ENCODE results near the gene TCEA3.

TCEA3 gene

DNA sequence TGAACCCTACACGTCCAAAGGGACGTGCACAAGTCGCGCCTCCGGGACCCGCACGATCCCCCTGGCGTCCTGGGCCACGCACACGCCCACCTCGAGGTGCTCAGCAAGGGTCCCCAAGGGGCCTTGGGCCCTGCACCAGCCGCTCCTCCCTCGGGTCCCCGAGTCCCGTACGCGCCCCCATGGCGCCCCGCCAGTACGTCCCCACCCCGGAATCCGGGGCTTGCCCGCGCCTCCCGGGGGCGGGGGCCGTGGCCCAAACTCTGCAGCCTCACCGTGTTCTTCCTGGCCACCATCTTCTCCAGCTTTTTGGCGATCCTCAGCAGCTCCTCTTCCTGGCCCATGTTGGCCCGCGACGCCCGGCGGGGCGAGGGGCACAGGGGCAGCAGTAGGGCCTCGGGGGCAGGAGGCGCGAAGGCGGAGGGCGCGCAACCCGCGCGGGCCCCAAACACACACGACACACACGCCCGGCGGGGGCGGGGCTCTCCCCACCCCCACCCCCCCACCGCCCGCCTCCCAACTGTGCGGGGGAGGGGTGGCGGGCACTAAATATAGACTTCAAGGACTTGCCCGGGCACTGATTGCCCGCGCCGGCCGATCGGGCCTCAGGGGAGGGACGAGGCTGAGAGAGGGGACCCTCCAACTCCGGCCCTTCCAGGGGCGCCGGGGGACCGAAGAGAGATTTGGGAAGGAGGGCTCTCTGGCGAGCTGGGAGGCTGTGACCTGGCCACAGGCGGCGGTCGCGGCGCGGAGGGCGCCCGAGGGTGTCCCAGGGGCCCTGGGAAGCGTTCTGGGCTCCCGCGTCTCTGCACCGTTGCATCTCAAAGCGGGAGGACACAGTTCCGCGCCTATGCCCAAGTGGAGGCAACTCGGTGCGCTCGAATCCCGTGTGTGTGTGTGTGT is at the start of gene TCEA3:
TCEA3 (minus strand) TSS at position 456 of the 900 bp plus-strand sequence; CDS start at position 341, 115 bp downstream.
- DNase-seq = peak; percentile 33 to 41

DNA sequence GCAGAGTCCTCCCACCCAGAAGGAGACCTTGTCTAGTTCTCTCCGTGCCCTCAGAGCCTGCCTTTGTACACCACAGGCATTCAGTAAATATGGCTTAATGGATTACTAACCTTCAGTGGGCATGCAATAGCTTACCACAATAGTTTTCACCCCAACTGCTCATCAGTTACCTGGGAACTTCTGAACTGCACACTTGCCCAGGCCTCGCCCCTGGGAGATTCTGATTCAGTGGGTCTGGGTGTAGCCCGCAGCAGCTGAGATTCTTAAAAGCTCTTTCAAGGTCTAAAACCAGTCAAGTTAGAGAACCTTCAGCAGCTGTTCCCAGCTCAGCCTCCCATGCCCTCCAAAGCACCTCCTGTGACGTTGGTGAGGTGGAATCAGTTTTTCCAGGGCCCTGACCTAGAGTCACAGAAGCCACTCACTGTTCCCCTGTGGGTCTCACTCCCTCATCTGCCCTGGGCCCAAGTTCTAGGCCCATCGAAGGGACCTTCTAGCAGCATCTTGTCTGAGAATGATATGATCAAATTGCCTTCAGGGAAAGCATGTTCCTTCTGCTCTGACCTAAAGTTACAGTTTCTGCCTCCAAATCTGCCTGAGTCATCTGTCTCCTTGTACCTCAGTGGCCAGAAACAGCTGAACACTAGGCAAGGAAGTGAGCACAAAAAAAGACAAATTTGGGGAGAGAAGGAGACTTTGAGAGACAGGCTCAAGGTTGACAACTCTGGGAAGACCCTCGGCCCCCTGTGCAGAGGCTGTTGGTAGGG is 48.7 kb upstream of the TCEA3 start:
- no peak for DNase-seq

DNA sequence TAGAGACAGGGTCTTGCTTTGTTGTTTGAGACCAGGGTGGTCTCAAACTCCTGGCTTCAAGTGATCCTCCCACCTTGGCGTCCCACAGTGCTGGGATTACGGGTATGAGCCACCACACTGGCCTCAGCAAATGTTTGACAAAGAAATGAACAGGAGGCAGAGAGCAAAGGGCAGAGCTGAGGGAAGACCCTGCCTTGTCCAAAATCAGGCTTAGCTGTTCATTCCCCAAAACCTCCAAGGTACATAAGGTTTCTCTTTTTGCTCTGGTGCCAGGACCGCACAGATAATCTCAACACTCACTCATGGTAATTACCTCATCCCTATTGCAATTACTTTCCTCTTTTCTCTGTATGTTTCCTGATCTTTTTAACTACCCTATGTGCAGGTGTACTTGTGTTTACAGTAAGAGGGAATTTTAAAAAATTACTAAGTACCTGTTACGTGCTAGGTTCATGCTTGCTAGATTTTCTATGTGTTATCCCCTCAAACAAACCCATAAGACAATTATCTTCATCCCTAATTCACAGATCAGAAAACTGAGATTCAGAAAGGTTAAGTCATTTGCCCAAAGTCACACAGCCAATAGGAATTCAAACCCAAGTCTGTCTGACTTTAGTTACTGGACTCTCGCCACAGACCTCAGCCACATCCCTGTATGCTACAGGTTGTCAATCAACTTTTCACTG is 47.9 kb upstream of the TCEA3 start:
- no peak for DNase-seq

DNA sequence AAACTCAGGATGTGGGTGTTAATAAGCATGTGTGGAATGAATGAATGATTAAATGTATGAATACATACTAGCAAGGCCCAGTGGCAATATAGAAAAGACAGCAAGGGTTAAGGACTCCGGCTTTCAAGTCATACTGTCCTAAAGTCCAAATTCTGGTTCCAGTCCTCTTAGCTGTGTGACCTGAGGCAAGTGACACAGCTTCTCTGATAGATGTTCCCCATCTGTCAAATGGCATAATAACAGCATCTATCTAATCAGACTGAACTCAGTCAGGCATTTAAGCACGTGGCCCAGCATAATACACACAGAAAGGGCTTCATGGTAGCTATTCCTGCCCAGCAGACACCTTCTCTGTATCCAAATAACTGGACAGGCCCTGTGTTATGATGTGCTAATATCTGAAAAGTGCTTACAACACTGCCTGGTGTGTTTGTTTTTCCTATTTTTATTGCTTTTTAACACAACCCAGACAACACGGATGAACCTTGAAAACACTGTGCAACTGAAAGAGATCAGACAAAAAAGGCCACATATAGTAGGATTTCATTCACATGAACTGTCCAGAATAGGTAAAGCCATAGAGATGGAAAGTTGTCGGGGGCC is 47.0 kb upstream of the TCEA3 start:
- DNase-seq = no peak

DNA sequence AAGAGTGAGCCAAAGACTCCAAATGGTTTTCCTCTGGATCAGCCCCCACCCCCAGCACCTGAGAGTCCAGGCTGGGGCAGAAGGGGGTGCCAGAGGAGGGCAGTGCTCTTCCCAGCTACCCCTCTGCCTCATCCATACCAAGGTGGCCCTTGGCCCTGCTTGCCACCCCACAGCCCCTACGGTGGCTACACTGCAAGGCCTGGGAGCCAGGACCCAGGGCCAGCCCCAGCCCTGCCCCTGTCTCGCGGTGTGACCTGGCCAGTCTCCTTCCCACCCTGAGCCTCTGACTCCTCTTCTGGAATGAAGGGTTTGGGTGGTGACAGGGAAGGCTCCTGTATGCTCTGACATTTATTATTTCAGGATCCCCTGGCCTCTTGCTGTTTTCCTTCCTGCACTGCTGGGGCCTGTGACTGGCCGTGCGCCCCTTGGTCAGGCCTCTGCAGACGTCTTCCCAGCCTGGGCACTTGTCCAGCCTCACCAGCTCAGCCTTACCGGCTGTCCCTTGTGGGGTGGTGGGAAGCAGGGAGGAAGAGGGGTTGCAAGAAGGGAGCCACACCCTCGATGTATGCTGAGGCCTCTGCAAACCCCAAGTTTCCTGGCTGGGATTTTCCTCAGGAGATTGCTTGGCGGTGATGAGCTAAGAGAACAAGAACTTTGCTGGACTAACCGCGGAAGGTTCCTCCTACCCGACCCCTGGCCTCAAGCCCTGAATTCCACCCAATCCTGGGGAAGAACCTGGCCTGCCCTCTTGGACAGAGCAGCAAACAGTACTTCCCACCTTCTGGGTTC is 45.9 kb upstream of the TCEA3 start:
- DNase-seq = no peak

DNA sequence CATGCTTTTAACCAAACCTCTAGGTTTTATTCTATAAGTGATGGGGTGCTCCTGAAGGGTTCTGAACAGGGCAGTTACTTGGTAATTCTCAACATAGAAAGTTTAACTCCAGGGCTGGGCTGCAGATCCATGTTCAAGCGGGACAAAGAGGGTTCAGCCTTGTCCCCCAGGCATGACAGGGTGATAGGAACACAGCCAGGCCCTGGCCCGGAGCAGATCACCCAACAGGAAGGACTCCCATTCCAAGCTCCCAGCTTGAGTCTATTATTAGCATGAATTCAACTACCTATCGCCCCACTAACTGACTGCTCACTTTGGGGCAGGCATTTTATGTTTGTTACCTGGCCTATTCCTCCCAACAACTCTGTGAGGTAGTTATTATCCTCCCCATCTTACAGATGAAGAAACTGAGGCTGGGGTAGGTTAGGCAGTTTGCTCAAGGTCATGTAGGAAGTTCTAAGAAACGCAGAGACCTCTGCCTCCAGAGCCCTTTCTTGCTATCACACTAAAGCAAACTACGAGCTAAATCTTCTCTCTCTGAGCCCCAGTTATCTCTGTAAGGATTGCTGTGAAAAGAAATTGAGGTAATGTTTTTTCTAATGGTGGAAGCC is 44.9 kb upstream of the TCEA3 start:
- DNase-seq = no peak

DNA sequence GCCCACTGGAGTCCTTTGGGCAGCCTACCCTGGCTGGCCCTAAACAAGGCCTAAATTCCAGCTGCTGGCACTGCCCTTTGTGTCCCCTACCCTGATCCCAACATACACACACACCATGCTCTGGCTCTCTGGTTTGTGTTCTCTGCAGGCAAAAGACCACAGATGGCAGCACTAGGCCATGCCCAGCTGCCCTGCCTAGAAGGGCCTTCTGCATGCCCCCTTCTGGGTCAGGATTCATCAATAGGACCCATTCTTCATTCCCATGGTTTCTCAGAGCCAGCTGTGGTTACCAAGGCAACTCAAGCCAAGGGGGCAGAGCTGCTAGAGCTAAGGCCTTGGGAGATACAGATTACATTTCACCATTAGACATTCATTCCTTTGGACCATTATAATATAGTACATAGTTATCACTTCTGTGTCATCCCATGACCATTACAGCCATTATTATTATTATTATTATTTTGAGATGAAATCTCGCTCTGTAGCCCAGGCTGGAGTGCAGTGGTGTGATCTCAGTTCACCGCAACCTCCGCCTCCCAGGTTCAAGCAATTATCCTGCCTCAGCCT is 42.0 kb upstream of the TCEA3 start:
- DNase-seq = no peak

DNA sequence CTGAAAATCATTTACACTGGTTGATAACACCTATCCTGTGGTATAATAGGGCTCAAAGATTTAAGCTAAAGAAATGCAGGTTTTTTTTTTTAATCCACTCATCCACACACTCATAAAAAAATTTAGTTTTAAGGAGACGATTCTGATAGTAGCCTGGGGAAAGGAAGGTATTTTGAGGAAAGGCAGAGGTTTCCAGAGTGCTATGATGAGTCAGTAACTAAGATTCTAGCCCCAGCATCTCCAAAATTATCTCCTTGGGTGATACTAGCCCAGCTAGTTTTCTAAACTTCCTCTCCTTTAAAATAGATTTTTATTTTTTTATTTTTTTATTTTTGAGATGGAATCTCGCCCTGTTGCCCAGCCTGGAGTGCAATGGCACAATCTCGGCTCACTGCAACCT is 38.7 kb upstream of the TCEA3 start:
- DNase-seq = no peak

DNA sequence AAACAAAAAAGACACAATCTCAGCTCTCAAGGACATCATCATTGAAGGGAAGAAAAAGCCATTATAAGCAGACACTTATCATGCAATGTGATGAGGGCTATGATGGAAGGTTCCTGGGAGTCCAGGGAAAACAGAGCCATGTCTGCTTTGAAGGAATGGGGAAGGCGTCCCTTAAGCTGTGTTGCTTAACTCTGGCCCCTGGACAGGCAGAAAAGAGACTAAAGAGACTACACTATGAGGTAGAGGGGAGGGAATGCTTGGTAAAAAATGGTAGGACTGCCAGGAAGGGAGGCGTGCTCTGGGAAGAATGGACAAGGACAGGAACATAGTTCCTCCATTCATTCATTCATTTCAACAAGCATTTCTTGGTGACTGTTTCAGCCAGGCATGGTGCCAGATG is 38.2 kb upstream of the TCEA3 start:
- no peak for DNase-seq

DNA sequence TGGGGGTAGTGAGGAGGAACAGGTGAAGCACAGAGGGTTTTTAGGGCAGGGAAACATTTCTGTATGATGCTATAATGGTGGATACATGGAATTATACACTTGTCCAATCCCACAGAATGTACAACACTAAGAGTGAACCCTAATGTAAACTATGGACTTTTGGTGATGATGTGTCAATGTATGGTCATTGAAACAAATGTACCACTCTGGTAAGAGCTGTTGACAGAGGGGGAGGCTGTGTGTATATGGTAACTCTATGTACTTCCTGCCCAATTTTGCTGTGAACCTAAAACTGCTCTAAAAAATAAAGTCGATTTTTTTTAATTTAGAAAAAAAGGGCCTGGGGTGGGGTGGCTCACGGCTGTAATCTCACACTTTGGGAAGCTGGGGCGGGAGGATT is 36.5 kb upstream of the TCEA3 start:
- DNase-seq = no peak

DNA sequence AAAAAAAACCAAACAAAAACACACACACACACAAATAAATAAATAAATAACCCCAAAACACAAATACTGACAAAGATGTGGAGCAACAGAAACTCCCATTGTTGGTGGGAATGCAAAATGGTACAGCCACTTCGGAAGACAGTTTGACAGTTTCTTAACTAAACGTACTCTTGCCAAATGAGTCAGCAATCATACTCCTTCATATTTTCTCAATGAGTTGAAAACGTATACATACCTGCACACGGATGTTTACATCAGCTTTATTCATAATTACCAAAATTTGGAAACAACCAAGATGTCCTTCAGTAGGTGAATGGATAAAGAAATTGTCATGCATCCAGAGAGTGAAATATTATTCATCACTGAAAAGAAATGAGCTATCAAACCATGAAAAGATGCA is 36.0 kb upstream of the TCEA3 start:
- no peak for DNase-seq

DNA sequence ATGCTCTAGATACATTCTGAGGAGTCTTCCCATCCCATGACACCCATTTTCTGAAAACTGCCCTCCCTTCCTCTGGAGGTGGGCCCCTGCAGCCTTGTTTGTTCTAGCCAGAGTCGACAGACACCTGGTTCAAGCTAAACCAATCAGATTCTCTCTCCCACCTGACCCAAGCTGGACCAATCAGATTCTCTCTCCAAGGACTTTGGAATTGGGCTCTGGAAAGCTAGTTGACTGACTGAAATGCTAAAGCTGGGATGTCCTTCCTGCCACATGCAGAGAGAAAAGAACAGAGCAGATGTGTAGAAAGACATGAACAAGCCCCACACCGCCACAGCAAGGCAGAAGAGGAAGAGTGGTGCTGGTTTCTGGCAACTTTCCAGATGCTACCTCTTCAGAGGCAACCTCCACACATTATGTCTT is 34.8 kb upstream of the TCEA3 start:
- no peak for DNase-seq

DNA sequence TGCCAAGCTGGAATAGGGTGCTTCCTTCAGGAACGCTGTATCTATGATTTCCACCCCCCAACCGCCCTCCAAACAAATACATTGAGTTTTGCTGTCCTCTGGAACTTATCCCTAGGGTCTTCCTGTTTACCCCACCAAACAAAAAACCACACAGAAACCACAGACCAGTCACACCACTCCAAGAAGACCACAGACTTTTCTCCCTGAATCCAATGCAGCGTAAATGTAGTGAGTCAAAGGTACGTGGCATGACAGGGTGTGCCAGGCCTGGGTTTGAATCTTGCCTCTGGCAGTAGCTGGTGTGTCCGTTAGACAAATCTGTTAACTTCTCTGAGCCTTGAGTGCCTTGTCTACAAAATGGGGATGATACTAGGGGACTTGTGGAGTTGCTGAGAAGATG is 31.7 kb upstream of the TCEA3 start:
- DNase-seq = no peak

DNA sequence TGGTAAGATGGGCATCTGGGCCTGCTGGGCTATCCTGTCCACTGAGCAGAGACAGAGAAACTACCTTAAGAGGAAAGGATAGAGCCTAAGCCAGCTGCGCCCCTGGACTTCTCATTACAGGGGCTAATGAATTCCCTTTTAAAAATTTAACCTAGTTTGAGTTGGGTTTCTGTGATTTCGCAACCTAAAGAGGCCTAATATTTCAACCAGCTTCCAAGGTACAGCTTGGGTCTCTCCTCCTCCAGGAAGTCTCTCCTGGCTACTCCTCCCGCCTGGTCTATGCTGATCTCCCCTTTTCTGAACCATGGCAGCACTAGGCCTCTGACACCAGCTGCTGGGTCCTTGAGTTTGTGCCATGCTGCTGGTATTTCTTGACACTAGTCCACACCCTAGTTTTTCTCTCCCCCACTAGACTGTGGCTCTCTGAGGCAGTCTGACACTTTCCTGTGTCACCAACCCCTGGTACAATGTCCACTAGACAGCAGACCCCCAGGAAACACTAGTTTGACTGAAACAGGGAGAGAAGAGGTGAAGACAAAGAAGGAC is 29.0 kb upstream of the TCEA3 start:
- DNase-seq = no peak

DNA sequence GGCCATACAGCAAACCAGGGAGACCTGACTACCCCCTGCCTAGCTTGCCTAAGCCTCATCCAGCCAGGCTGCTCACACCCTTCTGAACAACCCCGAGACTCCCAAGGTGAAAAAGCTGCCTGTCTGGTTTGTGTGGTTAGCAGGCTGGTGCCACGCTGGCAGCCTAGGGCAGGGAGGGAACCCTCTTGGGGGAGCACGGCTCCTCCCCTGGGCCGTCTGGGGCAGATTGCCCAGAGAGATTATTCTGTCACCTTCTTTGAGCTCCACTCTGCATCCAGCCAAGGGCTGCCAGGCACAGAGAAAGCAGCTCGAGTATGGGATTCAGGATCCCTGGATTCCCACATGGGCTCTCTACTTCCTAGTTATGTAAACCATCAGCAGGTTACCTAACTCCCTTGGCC is 27.5 kb upstream of the TCEA3 start:
- DNase-seq = peak in 1 of 2 donors; percentile 19

DNA sequence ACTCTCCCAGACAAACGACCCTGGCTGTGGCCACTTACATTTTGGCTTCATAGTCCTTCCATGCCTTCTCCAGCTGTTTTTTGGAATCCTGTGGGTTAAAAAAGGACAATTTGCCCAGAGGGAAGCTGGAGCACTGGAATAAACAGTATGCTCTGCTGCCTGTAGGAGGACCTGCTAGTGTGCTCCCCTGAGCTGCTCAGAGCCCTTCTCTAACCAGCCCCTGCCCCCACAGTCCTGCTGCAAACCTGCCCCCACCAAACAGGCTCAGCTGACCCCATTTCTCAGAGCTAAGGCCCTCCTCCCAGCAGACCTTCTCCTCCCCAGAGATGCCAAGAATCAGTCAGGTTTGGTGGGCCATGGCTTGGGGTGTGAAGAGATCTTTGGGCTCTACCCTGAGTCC is 26.9 kb upstream of the TCEA3 start:
- DNase-seq = no peak

DNA sequence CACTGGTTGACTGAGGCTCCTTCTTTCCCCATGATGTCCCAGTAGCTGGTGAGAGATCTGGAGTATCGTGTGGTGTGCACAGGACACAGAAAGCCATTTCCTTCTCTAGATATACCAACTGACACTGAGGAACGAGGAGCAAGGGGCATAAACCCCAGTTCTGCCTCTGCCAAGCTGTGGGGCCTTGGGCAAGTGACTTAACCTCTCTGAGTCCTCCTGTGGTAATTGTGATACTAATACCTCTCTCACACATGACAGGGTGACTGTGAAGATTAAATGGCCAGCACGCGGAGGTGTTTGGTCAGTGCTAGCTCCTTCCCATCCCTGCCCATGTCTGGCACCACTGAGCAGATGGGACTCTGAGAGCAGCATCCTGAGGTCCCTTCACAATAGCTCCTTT is 26.3 kb upstream of the TCEA3 start:
- DNase-seq = no peak

DNA sequence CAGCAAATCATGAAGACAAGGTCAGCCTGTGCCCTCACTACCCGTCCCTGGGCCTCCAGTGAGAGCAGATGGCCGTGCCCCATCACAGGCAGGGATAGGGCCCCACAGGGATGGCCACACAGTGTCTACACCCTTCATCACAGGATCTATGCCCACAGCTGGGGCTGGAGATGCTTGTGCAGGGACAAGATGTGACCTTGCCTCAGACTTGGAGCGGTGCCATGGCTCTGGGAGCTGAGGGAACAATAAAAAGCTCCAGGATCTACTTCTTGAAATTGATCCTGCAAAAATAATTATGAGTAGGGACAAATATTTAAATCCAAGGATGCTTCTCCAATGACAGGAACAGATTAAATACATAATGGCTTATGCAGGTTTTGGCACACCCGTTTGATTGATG is 25.4 kb upstream of the TCEA3 start:
- DNase-seq = no peak

DNA sequence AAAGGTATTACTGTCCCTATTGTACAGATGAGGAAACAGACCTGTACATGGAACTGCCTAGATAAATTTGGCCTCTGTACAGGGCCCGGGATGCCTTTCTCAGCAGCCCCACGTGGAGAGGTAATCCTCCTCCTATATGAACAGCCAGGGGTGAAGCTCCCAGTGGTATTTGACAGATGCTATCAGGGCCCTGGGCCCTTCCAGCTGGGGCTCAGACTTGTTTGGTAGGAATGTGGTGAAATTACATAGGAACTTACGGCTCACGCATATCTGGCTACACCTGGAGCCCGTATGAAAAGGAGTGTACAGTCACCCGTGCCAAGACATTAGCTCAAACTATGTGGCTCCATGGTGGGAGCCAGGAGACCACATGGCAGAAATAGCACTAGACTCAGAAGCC is 24.8 kb upstream of the TCEA3 start:
- no peak for DNase-seq

DNA sequence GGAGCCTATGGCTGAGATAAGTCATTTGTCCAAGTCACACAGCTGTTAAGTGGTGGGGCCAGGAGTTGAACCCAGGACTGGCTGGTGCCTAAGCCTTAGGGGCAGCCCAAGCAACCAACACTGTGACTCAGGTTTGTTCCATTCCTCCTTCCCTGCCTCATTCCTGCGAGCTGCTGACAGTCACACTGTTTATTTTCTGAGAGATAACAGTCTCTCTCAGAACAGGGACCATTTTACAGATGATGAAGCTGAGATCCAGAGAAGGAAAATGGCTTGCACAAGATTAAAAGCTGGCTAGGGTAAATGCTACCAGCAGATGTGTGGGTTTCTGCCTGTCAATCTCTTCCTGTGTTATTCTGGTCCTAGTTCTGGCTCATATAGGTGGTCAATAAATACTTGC is 24.3 kb upstream of the TCEA3 start:
- DNase-seq = no peak

DNA sequence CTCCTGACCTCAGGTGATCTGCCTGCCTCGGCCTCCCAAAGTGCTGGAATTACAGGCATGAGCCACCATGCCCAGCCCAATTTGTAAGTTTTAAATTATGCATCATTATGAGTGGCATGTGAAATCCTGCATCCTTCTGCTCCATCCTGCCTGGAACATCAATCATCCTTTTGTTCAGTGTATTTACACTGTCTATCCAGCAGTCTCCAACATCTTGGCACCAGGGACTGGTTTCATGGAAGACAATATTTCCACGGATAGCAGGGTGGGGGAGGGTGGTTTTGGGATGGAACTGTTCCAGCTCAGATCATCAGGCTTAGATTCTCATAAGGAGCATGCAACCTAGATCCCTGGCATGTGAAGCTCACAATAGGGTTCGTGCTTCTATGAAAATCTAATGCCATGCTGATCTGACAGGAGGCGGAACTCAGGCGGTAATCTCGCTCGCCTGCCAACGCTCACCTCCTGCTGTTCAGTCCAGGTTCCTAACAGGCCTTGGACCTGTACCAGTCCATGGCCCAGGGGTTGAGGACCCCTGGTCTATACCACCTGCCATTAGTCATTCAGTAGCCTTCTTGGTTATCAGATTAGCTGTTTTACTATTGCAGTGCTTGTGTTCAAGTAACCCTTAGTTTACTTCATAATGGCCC is 22.2 kb upstream of the TCEA3 start:
- no peak for DNase-seq

Measured in activated CD4-positive, alpha-beta T cell treated with anti-CD3 and anti-CD28 coated beads for 4 hours (primary cell).